Activated naive CD4-positive, alpha-beta T cell treated with anti-CD3 and anti-CD28 coated beads, Interleukin-2, amount 50 U/mL, for 24 hours (primary cell): ENCODE results near the gene SLC38A4.
"Not testable (repeated sequence)": the region's sequence is repeated elsewhere in the genome, so short reads cannot be mapped to it uniquely, and the experiment has no call there.

Experiments used
- H3K27ac Mint-ChIP-seq: one replicate; pipeline ENCODE4 v1.8.0; 2021; ENCODE audit warnings: mild to moderate bottlenecking, mixed read lengths
- H3K27me3 Mint-ChIP-seq: one replicate; pipeline ENCODE4 v1.8.0; 2021; ENCODE audit warnings: mixed read lengths
- H3K36me3 Mint-ChIP-seq: one replicate; pipeline ENCODE4 v1.8.0; 2021; ENCODE audit warnings: mixed read lengths
- H3K4me1 Mint-ChIP-seq: one replicate; pipeline ENCODE4 v1.8.0; 2021; ENCODE audit warnings: mixed read lengths
- H3K4me3 Mint-ChIP-seq: one replicate; pipeline ENCODE4 v1.8.0; 2021; ENCODE audit warnings: mild to moderate bottlenecking, mixed read lengths
- H3K9me3 Mint-ChIP-seq: one replicate; pipeline ENCODE4 v1.8.0; 2021; ENCODE audit warnings: mixed read lengths

The SLC38A4 gene, protein sequence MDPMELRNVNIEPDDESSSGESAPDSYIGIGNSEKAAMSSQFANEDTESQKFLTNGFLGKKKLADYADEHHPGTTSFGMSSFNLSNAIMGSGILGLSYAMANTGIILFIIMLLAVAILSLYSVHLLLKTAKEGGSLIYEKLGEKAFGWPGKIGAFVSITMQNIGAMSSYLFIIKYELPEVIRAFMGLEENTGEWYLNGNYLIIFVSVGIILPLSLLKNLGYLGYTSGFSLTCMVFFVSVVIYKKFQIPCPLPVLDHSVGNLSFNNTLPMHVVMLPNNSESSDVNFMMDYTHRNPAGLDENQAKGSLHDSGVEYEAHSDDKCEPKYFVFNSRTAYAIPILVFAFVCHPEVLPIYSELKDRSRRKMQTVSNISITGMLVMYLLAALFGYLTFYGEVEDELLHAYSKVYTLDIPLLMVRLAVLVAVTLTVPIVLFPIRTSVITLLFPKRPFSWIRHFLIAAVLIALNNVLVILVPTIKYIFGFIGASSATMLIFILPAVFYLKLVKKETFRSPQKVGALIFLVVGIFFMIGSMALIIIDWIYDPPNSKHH

DNA sequence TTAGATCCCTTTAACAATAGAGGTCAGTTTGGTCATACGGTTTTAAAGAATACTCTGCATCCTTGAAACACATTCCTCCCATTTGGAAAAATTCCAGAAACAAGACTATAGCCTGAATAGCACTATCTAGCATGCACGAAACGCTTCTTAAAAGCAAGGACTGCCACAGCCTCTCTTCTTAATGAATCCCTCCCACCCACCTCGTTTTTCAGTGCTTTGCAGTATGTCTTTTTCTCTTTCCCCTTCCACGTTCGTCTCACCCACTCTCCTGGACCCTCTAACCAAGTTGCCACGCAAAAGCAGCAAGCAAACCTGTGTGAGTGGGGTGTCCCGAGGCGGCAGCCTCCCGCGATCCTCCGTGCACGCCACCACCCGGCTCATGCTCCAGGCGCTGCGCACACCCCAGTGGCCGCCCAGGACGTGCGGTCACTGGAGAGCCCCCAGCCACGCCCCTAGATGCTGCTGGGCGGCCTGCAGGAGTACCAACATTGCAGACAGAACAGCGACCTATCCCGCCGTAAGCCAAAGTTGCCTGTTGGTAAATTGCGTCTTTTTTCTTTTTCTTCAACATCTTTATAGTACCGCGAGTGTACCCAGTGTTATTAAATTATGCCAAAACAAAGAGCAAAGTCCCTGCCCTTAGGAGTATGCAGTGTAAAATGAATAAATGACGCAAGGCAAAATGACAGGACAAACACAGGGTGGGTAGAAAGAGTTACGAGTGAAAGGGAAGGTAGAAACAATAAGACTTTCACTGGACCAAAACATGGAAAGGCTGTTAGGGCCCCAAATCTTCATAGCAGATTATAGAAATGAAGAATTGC is at the start of gene SLC38A4:
SLC38A4 (minus strand) TSS at position 407 of the 824 bp plus-strand sequence. CDS start 32,926 bp downstream, outside the sequence.
- Mint-ChIP-seq H3K4me3 (no peak within 1 kb of the TSS), H3K9me3 (no peaks in the 10 kb centered on the region), H3K27me3 (peaks cover 48% of the 10 kb centered on the region), H3K4me1 (peaks cover under 1% of the 10 kb centered on the region), H3K36me3 (no peaks in the 10 kb centered on the region), H3K27ac (no peak within 1 kb of the TSS)

DNA sequence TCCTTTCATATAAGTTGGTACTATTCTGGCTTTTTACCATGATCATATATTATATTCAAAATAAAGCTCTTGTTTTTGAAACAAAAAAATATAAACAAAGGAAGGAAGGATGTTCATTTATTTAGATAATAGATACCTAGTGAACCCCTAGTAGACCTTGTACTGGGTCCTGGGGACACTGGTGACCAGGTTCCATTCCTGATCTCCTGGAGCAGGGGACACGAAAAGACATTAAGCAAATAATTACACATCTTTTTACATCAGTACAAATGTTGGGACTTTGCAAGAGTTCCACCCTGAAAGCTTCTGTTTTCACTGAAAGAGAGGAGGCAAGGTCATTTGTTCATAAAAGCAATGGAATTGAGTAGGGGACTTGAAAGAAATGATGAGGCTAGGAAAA is 49.3 kb upstream of the SLC38A4 start:
- H3K9me3 Mint-ChIP-seq, result peaks cover 18% of the 10 kb centered on the region
- H3K36me3 Mint-ChIP-seq, result peaks cover 3% of the 10 kb centered on the region
- H3K27ac Mint-ChIP-seq, result no peak overlapping the region
- no peaks in the 10 kb centered on the region for H3K4me1 Mint-ChIP-seq
- H3K27me3 Mint-ChIP-seq, result peaks cover 26% of the 10 kb centered on the region
- no peak overlapping the region for H3K4me3 Mint-ChIP-seq

DNA sequence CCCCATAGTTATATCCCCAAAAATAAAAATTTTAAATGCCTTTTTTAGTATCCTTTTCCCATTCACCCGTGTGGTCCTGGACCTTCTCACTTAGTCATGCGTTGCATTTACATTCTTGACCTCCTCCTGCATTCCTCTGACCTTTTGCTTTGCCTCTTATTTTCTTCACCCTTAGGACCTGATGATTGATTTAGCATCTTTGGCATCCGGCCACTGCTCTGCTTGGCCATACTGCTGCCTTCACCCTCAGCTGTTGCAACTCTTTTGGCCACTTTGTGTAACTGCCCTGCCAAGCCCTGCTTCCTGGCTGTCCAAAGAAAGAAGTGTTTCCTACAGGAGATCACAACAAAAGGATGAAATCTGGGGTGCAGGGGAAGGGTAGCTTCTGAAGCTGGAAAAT is 48.8 kb upstream of the SLC38A4 start:
- Mint-ChIP-seq H3K4me3 (no peak overlapping the region), H3K36me3 (peaks cover 3% of the 10 kb centered on the region), H3K9me3 (peaks cover 18% of the 10 kb centered on the region), H3K27ac (no peak overlapping the region), H3K27me3 (peaks cover 22% of the 10 kb centered on the region), H3K4me1 (no peaks in the 10 kb centered on the region)

DNA sequence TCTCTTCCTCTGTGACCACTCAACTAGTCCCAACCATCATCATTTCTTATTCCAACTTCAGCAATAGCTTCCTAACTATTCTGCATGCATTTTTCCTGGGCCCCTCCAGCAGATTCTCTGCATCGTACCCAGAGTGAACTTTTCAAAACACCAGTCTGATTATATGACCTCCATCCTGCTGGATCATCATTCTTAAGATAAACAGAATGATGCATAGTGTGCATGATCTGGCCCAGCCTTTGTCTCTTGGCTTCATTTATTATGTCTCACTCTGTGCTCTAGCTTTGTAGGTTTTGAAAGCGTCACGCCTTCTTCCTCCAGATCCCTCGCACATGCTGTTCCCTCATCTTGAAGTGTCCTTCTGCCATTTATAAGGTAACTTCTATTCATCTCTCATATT is 46.3 kb upstream of the SLC38A4 start:
- Mint-ChIP-seq H3K4me1 (no peaks in the 10 kb centered on the region), H3K27ac (no peak overlapping the region), H3K36me3 (peaks cover 2% of the 10 kb centered on the region), H3K4me3 (no peak overlapping the region), H3K27me3 (peaks cover 15% of the 10 kb centered on the region), H3K9me3 (peaks cover 12% of the 10 kb centered on the region)

DNA sequence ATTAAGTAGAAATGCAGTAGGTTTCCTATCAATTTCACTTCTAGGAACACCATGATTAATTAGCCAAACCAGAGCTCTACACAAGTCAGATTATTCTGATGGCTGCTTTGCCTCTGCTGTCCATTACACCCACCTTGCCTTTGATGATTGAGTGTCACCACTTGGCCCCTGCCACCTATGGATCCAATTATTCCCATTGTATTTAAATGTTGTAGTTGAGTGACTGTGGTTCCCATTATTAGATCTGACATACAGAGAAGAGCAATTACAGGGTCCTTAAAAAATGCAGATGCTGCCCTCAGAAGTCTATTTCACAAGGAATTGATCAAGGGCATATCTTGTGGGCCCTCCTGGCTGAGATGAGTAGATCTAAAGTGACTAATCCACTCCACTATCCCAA is 39.5 kb upstream of the SLC38A4 start:
- Mint-ChIP-seq H3K4me1 (no peaks in the 10 kb centered on the region), H3K9me3 (peaks cover 5% of the 10 kb centered on the region), H3K27ac (no peak overlapping the region), H3K4me3 (no peak overlapping the region), H3K36me3 (peaks cover 4% of the 10 kb centered on the region), H3K27me3 (peaks cover 2% of the 10 kb centered on the region)

DNA sequence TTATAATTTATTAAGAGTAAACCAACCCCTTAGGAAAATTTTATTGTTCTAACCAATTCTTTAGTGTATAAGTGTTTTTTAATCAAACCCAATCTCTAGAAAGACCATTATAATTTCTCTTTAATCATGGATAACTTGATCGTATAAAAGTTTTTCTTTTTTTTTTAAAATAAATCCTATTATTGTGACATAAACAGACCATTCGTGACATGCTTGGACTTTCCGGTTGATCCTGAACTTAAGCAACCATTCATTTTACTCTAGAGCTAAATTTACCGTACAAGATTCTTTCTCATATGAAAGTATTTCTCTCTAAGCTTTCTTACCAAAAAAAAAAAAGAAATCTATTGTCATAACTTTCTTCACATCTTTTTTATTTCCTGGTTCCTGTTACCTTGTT is 32.6 kb upstream of the SLC38A4 start:
- no peaks in the 10 kb centered on the region for H3K27me3 Mint-ChIP-seq
- no peak overlapping the region for H3K27ac Mint-ChIP-seq
- H3K9me3 Mint-ChIP-seq, result peaks cover 5% of the 10 kb centered on the region
- H3K4me3 Mint-ChIP-seq, result no peak overlapping the region
- H3K36me3 Mint-ChIP-seq, result no peaks in the 10 kb centered on the region
- H3K4me1 Mint-ChIP-seq, result no peaks in the 10 kb centered on the region

DNA sequence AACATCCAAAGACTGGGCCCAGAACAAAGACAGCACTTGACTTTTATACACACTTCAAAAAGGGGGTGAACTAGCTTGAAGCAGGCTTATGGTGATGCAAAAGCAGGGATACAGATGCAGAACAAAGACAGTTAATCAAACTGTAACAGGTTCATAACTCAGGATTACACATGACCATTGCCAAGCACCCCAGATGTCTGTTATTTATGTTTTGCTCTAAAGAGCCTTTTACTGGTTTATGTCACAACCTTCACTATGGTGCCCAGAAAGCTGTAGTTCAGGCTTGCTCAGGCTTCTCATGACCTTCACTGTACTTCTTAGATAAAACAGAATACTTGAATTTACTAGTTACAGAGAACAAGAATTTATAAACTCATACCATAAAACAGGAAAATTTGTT is 31.7 kb upstream of the SLC38A4 start:
- no peak overlapping the region for H3K4me3 Mint-ChIP-seq
- H3K27me3 Mint-ChIP-seq, result no peaks in the 10 kb centered on the region
- no peak overlapping the region for H3K27ac Mint-ChIP-seq
- no peaks in the 10 kb centered on the region for H3K4me1 Mint-ChIP-seq
- H3K9me3 Mint-ChIP-seq, result peaks cover 5% of the 10 kb centered on the region
- H3K36me3 Mint-ChIP-seq, result no peaks in the 10 kb centered on the region

DNA sequence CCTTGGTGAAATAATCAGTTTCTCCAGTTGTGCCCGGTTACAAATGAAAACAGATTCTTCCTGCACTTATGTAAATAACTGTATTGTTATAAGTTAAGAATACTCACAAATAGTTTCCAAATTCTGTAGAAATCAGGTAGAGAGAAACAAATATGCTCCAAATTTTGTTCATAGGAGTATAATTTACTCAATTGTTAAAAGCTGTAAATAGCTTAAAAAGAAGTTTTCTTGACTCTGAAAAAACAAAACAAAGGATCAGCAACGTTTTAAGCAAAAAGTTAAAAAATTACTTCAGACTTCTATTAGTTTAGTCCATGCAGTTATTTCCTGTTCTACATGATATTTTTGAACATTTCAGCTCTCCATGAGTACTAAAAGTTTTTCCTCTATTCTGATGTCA is 30.0 kb upstream of the SLC38A4 start:
- Mint-ChIP-seq H3K4me1 (no peaks in the 10 kb centered on the region), H3K4me3 (no peak overlapping the region), H3K36me3 (no peaks in the 10 kb centered on the region), H3K9me3 (peaks cover 5% of the 10 kb centered on the region), H3K27me3 (peaks cover 3% of the 10 kb centered on the region), H3K27ac (no peak overlapping the region)

DNA sequence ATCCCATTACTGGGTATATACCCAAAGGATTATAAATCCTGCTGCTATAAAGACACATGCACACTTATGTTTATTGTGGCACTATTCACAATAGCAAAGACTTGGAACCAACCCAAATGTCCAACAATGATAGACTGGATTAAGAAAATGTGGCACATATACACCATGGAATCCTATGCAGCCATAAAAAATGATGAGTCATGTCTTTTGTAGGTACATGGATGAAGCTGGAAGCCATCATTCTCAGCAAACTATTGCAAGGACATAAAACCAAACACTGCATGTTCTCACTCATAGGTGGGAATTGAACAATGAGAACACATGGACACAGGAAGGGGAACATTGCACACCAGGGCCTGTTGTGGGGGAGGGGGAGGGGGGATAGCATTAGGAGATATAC is 28.4 kb upstream of the SLC38A4 start:
- H3K4me3 Mint-ChIP-seq, H3K4me1 Mint-ChIP-seq, H3K27ac Mint-ChIP-seq, H3K9me3 Mint-ChIP-seq, H3K36me3 Mint-ChIP-seq, H3K27me3 Mint-ChIP-seq: not testable (repeated sequence)

DNA sequence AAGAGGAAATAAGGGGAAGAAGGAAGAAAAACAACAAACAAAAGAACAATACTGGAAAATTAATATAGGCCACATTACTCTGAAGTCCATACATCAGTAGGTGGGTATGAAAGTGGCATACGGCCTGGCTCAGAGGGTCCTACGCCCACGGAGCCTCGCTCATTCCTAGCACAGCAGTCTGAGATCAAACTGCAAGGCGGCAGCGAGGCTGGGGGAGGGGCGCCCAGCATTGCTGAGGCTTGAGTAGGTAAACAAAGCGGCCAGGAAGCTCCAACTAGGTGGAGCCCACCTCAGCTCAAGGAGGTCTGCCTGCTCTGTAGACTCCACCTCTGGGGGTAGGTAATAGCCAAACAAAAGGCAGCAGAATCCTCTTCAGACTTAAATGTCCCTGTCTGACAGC is 23.0 kb upstream of the SLC38A4 start:
- H3K36me3 Mint-ChIP-seq, H3K4me3 Mint-ChIP-seq, H3K9me3 Mint-ChIP-seq, H3K27me3 Mint-ChIP-seq, H3K27ac Mint-ChIP-seq, H3K4me1 Mint-ChIP-seq: not testable (repeated sequence)

DNA sequence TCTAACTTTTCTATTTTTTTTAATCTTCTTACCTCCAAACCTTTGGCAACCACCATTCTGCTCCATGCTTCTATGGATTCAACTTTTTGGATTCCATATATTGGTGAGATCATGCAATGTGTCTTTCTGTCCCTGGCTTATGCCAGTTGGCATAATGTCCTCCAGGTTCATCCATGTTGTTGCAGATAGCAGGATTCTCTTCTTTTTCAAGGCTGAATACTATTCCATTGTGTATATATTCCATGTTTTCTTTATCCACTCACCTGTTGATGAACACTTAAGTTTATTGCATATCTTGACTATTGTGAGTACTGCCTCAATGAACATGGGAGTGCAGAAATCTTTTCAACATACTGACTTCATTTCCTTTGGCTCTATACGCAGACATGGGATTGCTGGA is 21.2 kb upstream of the SLC38A4 start:
- Mint-ChIP-seq H3K27ac (no peak overlapping the region), H3K27me3 (peaks cover 14% of the 10 kb centered on the region), H3K36me3 (no peaks in the 10 kb centered on the region), H3K4me1 (no peaks in the 10 kb centered on the region), H3K4me3 (no peak overlapping the region), H3K9me3 (no peaks in the 10 kb centered on the region)

DNA sequence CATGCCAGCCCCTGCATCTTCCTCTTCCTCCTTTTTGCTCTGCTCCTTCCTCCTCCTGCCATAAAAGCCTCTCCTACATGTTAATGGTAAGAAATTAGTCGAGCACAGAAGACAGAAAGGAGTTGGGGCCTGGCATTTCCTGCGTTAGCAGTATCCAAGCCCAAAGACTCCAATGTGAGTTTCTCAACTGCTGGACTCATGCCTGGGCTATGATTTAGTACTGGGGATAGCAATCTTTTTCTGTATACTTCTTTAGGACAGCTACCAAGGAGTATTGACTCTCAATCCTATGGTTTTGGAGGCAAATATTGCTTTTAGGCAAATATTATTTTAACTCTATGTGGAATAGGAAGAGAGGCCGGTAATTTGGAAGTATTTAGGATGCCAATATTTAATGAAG is 18.0 kb upstream of the SLC38A4 start:
- no peaks in the 10 kb centered on the region for H3K36me3 Mint-ChIP-seq
- H3K27me3 Mint-ChIP-seq, result peaks cover 14% of the 10 kb centered on the region
- H3K27ac Mint-ChIP-seq, result no peak overlapping the region
- H3K4me1 Mint-ChIP-seq, result no peaks in the 10 kb centered on the region
- no peak overlapping the region for H3K4me3 Mint-ChIP-seq
- H3K9me3 Mint-ChIP-seq, result no peaks in the 10 kb centered on the region

DNA sequence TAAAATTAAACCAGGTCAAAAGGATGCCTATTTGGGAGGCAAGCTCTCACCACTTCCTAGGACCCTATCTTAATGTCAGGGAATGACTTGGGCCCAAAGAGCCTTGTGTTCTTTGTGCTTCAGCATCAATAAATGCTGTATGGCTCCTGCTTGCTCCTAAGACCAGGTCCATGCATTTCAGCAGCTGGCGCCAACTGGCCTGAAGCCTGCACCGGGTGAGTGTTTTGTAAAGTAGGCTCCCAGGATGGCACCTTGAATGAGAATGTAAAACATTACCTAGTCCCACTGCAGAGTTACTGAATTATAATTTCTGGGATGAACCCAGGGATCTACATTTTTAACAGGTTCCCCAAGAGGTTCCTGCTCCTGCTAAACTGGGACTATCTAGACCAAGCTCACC is 16.1 kb upstream of the SLC38A4 start:
- Mint-ChIP-seq H3K4me3 (no peak overlapping the region), H3K27me3 (peaks cover 11% of the 10 kb centered on the region)

DNA sequence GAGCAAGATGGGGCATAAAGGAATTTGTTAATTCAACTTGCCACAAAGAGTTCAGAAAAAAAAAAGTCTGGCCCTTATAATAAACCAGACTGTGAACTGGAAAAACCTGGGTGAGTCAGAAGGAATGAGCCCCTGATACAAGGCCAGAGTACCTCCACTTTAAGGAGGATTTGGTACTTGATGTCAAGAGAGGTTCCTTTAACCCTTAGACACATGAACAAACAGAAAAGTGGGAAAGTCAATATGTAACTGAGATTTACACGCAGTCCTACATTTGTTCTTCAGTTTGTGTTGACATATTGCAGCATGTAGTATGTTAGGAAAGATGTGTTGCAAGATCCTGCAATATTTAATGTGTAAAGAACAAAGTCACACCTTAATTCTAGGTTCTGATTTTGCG is 14.2 kb upstream of the SLC38A4 start:
- H3K4me1 Mint-ChIP-seq, result no peaks in the 10 kb centered on the region
- no peaks in the 10 kb centered on the region for H3K9me3 Mint-ChIP-seq
- H3K36me3 Mint-ChIP-seq, result no peaks in the 10 kb centered on the region
- no peak overlapping the region for H3K27ac Mint-ChIP-seq
- no peak overlapping the region for H3K4me3 Mint-ChIP-seq
- H3K27me3 Mint-ChIP-seq, result peaks cover 16% of the 10 kb centered on the region

More for the DNA sequence above, 16.1 kb upstream of the SLC38A4 start:
- H3K9me3 Mint-ChIP-seq, result no peaks in the 10 kb centered on the region
- no peaks in the 10 kb centered on the region for H3K36me3 Mint-ChIP-seq
- no peaks in the 10 kb centered on the region for H3K4me1 Mint-ChIP-seq
- no peak overlapping the region for H3K27ac Mint-ChIP-seq

DNA sequence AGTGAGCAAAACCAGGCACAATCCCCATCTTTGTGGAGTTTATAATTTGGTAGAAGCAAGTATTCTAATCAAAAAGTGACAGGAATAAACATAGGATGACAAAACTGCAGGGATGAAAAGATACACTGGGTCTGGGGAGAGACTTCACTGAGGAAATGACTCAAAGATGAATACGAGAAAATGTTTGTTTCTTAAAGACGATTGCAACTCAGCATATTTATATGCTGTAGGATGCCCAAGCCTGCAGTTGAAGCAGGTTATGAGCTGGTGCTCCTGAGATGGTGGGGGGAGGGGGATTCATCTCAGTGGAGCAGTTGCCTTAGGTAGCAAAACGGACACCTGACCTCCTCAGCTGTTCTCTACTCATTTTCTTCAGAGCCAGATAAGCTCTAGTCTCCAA is 13.4 kb upstream of the SLC38A4 start:
- Mint-ChIP-seq H3K4me3 (no peak overlapping the region), H3K4me1 (no peaks in the 10 kb centered on the region), H3K27ac (no peak overlapping the region), H3K9me3 (no peaks in the 10 kb centered on the region), H3K36me3 (no peaks in the 10 kb centered on the region), H3K27me3 (peaks cover 19% of the 10 kb centered on the region)

DNA sequence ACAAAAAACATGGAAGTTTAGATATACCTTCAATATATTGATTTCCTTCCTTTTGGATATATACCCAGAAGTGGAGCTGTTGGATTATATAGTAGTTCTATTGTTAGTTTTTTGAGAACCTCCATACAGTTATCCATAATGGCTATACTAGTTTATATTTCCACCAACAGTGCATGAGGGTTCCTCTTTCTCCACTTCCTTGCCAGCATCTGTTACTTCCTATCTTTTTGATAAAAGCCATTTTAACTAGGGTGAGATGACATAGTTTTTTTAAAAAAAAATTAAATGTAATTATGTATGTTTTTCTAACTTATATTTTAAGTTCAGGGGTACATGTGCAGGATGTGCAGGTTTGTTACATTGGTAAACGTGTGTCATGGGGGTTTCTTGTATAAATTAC is 10.0 kb upstream of the SLC38A4 start:
- Mint-ChIP-seq H3K27ac (no peak overlapping the region), H3K27me3 (peaks cover 36% of the 10 kb centered on the region), H3K9me3 (no peaks in the 10 kb centered on the region), H3K4me1 (peaks cover 16% of the 10 kb centered on the region), H3K4me3 (no peak overlapping the region), H3K36me3 (no peaks in the 10 kb centered on the region)
